LNCAP (cell line): ENCODE data around the gene ATP6V1G1.

ENCODE experiments used
- TF ChIP-seq, protein P1 (sequence below): fragments of 450-650 bp; IDR thresholded peaks from 2 replicates; pipeline ENCODE4 v1.5.1; 2017; ENCODE audit warnings: mild to moderate bottlenecking

Gene ATP6V1G1

DNA sequence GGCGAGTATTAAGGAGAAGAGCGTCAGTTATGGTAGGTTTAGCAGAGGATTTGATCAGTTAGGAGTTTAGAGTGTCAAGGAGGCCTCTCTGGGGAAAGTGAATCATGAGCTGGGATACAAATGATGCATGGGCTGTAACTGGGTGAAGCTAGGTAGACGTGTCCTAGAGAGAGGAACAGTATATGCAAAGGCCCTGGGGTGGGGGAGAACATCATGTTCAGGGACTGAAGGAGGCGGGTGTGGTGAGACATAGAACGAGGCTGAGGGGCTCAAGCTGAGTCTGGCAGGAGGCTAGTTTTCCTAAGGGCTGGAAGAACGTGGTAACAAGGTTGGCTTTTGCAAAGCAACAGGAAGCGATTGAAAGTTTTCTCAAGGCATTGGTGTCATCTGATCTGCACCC is 34.0 kb downstream of the ATP6V1G1 start:
- TF ChIP-seq, protein P1, sequence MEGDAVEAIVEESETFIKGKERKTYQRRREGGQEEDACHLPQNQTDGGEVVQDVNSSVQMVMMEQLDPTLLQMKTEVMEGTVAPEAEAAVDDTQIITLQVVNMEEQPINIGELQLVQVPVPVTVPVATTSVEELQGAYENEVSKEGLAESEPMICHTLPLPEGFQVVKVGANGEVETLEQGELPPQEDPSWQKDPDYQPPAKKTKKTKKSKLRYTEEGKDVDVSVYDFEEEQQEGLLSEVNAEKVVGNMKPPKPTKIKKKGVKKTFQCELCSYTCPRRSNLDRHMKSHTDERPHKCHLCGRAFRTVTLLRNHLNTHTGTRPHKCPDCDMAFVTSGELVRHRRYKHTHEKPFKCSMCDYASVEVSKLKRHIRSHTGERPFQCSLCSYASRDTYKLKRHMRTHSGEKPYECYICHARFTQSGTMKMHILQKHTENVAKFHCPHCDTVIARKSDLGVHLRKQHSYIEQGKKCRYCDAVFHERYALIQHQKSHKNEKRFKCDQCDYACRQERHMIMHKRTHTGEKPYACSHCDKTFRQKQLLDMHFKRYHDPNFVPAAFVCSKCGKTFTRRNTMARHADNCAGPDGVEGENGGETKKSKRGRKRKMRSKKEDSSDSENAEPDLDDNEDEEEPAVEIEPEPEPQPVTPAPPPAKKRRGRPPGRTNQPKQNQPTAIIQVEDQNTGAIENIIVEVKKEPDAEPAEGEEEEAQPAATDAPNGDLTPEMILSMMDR = no peak

DNA sequence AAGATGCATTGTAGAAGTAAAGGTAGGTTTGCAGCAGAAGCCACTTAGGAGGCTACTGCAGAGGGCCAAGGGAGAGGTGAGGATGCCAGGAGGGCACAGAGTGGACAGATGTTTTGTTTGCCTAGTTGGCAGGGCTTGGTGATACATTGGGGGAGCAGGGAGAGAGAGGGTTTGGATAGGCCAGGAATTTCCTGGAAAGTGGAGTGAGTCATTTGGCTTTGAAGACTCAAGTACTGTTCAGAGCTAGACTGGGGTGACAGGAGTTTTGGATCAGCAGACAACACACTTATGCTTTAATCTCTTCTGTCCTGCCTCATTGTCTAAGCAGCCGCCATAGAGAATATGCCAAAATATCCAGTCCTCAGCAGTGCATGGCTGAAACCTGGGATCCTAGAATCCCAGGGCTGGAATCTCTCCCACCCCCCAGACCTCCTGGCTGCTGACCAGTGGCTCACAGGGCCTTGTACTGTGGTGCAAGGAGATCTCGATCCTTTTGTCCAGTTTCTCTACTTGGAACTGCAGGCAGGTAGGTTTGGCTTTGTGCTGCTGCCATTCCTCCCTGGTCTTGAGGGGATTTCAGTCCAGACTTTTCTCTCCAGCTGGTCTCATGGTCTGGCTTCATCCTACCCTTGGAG is 34.5 kb downstream of the ATP6V1G1 start:
- TF ChIP-seq, protein P1 = no peak

DNA sequence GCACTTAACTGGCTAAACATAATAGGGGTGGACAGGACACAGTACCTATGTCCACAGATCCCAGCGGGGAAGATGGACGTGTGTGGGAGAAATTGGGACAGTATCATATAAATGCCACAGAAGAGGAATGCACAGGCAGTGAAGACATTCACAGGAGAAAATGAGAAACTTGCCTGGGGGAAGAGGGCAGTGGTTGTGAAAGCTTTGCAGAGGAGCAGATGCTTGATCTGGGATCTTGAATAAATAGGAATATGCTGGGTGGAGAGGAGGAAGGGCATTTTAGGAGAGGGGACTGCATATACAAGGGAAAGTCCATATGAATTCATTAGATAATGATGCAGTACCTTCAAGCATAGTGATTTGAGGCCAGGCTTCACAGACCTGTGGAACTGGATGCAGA is 37.1 kb downstream of the ATP6V1G1 start:
- TF ChIP-seq, protein P1 = no peak

DNA sequence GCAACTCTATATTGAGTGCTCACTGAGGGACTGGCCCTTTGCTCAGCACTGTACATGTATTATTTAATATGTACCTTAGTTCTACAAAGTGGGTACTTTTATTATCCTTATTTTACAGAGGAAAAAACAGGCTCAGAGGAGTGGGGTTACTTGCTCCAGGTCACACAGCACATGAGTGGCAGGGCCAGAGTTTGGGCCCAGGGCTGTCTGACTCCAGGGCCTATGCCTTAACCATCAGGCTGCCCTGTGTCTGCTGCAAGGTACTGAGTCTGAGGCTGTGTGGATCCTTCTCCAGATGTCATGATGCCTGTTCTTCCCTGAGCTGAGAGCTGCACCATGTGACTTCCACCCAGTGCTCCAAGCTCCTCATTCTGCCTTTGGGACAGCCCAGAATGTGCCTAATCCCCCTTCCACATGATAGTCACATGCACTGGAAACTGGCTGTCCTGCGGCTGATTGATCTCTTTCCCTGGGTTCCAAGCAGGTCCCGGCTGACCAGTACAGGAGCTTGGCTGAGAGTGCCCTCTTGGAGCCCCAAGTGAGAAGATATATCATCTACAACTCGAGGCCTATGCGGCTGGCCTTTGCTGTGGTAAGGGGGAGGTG is 38.9 kb downstream of the ATP6V1G1 start:
- TF ChIP-seq, protein P1 = no peak

DNA sequence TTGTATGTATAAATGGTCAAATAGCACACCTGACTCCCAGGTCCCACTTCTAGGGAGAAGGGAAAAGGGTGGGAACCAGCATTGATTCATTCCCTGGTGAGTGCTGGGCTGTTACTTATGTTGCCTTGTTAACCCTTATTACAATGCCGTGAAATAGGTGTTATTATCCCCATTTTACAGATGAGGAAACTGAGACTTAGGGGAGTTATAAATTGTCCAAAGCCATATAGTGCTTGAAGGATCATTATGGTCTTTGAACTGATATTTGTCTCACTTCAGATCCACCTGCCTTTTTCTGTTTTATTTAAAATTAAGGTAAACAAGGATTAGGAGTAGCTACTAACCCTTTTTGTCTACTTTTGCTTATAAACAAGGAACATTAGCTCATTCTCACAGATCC is 40.0 kb downstream of the ATP6V1G1 start:
- TF ChIP-seq, protein P1 = no peak

DNA sequence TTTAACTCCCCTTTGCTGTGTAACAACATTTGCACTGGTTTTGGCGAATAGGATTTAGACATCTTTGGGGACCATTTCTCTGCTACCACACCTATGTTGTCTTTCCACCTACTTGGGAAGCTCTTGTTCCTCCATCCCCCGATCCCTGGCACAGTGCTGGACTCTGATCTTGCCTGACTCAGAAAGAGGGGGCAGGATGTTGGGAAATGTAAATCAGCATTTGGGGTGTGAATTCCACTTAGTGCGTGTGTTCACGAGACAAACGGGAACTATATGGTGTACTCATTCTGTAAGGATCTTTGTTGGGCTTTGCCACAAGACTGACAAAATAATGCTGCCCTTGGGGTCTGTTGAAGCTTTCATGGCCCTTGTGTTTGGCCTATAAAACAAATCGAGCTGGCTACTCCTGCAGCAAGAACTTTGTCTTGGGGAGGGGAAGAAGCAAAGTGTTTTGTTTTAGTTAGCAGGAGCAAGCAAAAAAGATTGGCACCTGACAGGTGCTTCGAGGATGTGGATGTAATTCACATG is 42.1 kb downstream of the ATP6V1G1 start:
- TF ChIP-seq, protein P1 = no peak

DNA sequence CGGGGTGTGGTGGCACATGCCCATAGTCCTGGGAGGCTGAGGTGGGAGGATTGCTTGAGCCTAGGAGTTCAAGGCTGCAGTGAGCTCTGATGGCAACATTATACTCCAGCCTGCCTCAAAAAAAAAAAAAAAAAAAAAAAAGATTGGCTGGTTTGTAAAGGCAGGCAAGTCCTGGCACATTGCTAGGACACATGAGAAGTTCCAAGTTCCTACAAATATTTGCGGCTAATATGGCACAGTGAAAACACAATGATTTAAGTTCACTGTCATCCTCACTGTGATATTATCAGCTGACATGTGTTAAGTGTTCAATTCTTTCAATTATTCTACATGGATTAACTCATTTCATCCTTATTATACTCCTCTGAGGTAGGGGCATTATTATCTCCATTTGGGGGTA is 43.6 kb downstream of the ATP6V1G1 start:
- TF ChIP-seq, protein P1 = no peak
